Activated naive CD4-positive, alpha-beta T cell treated with anti-CD3 and anti-CD28 coated beads, Interleukin-2, amount 50 U/mL, for 24 hours (primary cell): ENCODE measurements around the gene SLC25A22.
A peak's percentile ranks its signal among the peaks of the same experiment; 100 is the strongest.

Experiments
- H3K27ac Mint-ChIP-seq: one replicate; pipeline ENCODE4 v1.8.0; 2021; ENCODE audit warnings: mild to moderate bottlenecking, mixed read lengths
- H3K27me3 Mint-ChIP-seq: one replicate; pipeline ENCODE4 v1.8.0; 2021; ENCODE audit warnings: mixed read lengths
- H3K36me3 Mint-ChIP-seq: one replicate; pipeline ENCODE4 v1.8.0; 2021; ENCODE audit warnings: mixed read lengths
- H3K4me1 Mint-ChIP-seq: one replicate; pipeline ENCODE4 v1.8.0; 2021; ENCODE audit warnings: mixed read lengths
- H3K4me3 Mint-ChIP-seq: one replicate; pipeline ENCODE4 v1.8.0; 2021; ENCODE audit warnings: mild to moderate bottlenecking, mixed read lengths
- H3K9me3 Mint-ChIP-seq: one replicate; pipeline ENCODE4 v1.8.0; 2021; ENCODE audit warnings: mixed read lengths

SLC25A22 gene

DNA sequence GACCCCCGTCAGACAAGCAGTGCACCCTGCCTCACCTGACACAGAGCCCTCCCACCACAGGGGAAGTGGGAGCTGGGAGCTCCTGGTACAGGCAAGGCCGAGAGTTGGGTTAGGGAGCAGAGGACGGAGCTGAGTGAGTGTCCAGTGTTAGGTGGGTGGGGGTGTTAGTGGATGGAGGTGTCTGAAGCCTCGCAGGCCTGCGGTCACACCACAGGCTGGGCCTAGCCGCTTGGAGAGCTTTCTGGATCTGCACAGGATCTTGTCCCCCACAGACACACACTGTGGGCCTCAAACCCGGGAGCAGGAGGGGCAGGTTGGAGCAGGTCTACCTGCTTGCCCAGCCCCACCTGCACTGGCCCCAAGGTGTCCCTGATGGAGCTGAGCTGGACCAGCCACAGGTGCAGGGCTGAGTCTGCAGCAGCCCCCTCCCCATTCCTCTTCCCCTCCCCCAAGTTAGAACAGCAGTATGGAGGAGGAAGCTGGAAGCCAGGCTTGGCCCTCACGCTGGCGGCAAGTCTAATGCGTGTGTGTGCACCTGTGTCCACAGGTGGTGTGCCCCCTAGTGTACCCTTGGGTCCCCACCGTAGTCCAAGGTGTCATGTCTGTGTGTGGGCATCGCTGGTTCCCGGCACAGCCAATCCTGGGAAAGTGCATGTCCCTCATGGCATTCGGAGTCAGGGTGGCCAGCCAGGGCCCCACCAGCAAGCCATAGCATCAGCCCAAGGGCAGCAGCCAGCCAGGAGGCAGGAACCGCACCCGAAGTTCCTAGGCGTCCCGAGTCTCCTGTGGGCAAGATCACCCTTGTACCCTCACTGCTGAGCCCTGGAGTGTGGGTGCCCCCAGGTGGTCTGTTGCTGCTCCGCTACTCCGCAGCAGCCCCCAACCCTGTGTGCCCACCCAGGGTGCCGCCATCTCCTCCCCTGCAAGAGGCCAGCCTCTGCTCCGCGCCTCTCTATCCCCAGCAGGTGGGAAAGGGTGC, 18.8 kb downstream of the SLC25A22 start:
- H3K9me3 Mint-ChIP-seq: no peaks in the 10 kb centered on the region
- no peaks in the 10 kb centered on the region for H3K36me3 Mint-ChIP-seq
- peaks cover 31% of the 10 kb centered on the region for H3K4me1 Mint-ChIP-seq
- H3K4me3 Mint-ChIP-seq: peak overlapping the region; percentile 36
- no peak overlapping the region for H3K27ac Mint-ChIP-seq
- H3K27me3 Mint-ChIP-seq: no peaks in the 10 kb centered on the region

DNA sequence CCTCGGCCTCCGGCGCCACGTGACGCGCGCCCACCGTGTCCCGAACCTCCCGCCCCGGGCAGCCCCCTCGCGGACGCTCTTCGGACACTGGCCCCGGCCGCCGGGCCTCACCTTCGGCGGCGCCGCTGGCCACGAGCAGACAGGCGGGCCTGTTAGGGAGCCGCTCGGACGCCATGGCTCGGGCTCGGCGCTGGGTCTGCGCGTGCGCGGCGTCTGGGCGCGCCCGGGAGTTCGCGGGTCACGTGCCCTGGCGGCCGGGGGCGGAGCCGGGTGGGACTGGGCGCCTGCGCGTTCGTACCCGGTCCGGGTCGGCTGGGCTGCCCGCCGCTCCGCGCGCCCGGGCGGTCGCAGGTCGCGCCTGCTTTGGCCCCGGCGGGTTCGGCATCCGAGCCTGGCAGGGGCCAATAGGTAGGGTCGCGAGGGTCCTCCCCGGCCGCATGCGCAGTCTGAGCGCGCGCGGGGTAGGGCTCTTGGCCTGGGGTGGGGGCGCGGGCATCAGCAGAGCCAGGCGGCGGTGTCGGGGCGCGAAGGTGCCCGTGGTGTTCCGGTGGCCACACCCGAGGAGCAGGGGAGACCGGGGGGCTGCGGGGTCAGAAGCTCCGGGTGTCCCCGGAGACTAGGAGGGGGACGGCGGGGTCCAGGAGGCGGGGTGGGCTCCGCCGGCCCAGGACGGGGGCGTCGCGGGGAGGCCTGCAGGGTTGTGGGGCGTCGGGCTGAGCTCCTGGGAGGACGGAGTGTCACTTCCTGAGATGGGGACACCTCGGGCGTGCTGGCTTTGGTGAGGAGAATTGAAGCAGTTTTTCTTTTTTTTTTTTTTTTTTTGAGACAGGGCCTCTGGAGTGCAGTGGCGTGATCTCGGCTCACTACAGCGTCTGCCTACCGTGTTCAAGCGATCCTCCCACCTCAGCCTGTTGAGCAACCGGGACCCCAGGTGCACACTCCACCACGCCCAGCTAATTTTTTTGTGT, 20.5 kb downstream of the SLC25A22 start, which contains the start of gene GATD1:
TSS of gene GATD1 (minus strand) at position 200 of the 968 bp plus-strand sequence. CDS start at position 175, 25 bp downstream.
- no peaks in the 10 kb centered on the region for H3K36me3 Mint-ChIP-seq
- no peaks in the 10 kb centered on the region for H3K9me3 Mint-ChIP-seq
- peaks cover 25% of the 10 kb centered on the region for H3K4me1 Mint-ChIP-seq
- peak within 1 kb of the TSS; percentile 86 for H3K4me3 Mint-ChIP-seq
- H3K27me3 Mint-ChIP-seq: no peaks in the 10 kb centered on the region
- peak within 1 kb of the TSS; percentile 62 for H3K27ac Mint-ChIP-seq

DNA sequence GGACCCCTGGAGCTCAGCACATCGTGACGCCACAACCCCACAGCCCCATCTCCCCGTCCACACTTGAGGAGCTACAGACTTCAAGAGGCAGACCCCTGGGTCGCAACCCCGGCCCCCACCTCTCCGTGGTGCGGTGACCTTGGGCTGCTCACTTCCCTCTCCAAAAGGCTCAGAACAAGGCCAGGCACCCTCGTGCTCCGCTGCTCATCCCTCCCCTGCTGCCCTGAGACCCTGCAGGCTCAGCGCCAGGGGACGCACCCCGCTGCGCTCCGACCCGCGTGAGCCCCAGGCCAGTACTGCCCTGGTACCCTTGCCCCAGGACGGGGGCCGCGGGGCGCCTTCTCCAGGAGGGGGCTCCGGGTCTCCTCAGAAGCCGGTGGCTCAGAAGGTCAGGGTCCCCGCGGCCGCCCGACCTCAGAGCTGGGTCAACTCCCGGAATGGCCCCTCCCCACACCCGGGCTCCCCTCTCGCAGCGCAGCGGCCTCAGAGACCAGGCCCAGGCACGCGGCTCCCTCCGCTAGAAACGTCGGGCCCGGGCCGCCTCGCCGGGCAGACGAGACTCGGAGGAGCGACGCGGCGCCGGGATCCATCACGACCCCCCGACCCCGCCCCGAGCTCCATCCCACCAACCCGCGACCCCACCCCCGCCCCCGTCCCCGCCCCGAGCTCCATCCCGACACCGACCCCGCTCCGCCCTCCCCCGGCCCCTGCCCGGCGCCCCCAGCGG, 21.4 kb downstream of the SLC25A22 start:
- H3K4me3 Mint-ChIP-seq: peak overlapping the region; percentile 86
- no peaks in the 10 kb centered on the region for H3K9me3 Mint-ChIP-seq
- H3K36me3 Mint-ChIP-seq: no peaks in the 10 kb centered on the region
- peaks cover 25% of the 10 kb centered on the region for H3K4me1 Mint-ChIP-seq
- H3K27ac Mint-ChIP-seq: peak overlapping the region; percentile 62
- no peaks in the 10 kb centered on the region for H3K27me3 Mint-ChIP-seq

DNA sequence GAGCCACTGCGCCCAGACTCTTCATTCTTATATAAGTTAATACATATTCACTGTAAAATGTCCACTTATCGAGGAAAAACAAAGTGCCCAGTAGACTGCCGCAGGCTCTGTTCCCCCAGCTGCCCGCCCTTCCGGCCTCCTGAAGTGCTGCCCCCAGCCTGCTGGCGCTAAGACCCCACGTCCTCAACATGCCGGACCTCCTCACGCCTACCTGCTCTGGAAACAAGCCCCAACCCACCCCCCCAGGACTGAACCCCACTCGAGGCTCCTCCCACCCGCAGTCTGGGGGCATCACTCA, 21.9 kb downstream of the SLC25A22 start:
- Mint-ChIP-seq H3K27me3 (no peaks in the 10 kb centered on the region), H3K4me3 (peak overlapping the region; percentile 86), H3K4me1 (peaks cover 25% of the 10 kb centered on the region), H3K27ac (peak overlapping the region; percentile 62), H3K9me3 (no peaks in the 10 kb centered on the region), H3K36me3 (no peaks in the 10 kb centered on the region)

DNA sequence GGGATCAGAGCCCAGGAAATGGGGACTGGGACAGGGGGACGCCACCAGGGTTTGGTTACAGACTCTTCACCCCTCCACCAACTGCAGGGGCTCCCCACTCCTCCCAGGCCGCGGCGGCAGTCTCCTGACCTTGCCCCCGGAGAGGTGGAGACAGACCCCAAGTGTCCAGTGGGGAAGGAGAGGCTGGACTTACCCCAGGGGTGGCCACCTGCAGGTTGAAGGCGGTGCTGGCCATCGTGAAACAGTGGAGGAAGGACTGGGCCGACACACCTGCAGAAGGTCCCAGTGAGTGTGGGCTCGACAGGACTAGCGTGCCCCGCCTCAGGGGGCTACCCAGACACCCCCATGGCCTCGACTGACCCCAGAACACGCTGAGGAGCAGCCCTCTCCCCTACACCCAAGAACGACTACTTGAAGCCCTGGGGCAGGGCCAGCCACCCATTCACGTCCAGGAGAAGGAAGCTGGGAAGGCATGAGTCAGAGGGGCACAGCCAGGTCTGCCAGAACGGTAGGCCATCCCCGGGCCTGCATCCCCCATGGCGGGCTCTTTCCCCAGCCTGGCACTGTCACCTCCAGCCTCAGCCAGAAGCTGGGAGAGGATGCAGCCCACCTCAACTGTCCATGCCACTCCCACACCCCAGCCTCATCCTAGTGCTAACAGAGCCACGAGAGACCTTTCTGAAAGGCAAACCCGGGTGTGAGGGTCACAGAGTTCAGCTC, 23.0 kb downstream of the SLC25A22 start:
- H3K4me1 Mint-ChIP-seq: peaks cover 20% of the 10 kb centered on the region
- H3K4me3 Mint-ChIP-seq: peak overlapping the region; percentile 81
- no peaks in the 10 kb centered on the region for H3K9me3 Mint-ChIP-seq
- H3K27ac Mint-ChIP-seq: peak overlapping the region; percentile 59
- no peaks in the 10 kb centered on the region for H3K27me3 Mint-ChIP-seq
- H3K36me3 Mint-ChIP-seq: no peaks in the 10 kb centered on the region

DNA sequence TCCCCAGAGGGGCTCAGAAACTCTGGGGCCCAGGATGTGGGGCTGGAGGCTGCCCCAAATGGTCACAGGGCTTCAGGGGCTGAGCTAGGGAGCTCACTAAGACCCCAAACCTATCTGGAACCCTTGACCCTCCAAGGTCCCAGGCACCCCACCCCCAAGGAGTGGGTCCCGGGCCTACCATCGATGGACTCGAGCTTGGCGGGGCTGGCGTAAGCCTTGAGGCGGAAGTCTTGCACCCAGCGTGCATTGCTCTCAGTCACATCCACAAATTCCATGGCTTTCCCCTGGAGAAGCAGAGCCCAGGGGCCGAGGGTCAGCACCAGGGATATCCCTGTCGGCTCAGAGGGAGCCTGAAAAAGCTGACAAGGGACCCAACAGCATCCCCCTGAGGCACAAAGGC, 24.3 kb downstream of the SLC25A22 start:
- H3K4me3 Mint-ChIP-seq: no peak overlapping the region
- H3K9me3 Mint-ChIP-seq: no peaks in the 10 kb centered on the region
- no peaks in the 10 kb centered on the region for H3K27me3 Mint-ChIP-seq
- peaks cover 17% of the 10 kb centered on the region for H3K4me1 Mint-ChIP-seq
- H3K36me3 Mint-ChIP-seq: no peaks in the 10 kb centered on the region
- no peak overlapping the region for H3K27ac Mint-ChIP-seq

DNA sequence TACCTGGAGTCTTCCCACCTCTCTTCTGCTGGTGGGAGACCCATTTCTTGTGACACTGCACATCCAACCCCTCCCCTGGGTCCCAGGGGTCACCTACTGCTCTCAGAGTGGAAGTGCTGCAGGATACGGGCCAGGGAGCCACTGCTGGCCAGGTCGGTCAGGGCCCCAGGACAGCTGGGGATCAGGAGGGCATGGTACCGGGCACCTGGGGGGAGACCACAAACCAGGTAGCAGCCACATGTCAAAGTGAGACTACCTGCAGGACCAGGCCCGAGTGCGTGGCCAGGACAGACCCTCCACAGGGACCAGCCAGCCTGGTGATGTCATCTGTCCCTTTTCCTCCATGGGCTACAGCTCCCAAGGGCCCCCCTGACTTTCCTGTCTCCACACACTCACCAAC, 24.7 kb downstream of the SLC25A22 start:
- Mint-ChIP-seq H3K27ac (no peak overlapping the region), H3K27me3 (no peaks in the 10 kb centered on the region), H3K9me3 (no peaks in the 10 kb centered on the region), H3K36me3 (no peaks in the 10 kb centered on the region), H3K4me1 (peaks cover 17% of the 10 kb centered on the region), H3K4me3 (no peak overlapping the region)

DNA sequence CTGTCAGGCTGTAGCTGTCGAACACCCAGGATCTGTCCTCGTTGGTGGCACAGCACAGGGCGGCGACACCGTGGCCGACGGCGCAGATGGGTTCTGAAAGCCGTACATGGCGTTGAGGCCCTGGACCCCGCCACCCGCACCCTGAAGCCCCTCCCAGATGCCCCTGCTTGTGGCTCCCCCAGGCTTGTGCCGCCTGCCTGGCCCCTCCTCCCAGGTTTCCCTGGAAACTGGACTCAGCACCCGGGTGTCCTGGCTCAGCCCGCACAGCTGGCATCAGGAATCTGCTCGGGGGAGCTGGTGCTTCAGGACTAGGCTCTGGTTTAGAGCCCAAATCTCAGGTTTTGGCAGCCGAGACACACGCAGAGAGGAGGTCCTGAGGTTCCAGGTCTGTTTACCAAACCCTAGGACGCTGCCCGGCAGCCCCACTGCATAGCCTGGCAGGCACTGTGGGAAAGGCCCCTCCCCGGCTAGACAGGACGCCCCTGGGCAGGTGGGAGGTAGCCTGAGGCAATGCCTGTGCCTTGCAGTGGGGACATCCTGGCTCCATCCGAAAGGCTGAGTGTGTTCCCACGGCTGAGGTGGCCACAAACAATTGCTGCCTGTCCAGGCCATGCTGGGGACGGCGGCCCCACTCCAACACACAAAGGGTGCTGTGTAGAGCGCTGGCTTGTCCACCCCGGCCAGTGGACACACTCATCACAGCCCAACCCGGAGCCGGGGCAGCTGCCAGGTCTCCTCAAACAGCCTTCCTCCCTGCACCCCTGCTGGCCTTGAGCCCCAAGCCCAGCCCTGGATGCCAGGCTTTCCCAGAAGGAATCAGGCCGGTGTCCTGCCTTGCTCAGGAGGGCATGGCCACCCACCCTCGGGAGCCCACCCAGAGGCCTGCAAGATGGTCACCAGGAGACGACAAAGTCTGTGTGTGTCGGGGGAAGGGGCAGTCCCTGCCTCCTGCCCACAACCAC, 25.4 kb downstream of the SLC25A22 start:
- Mint-ChIP-seq H3K9me3 (no peaks in the 10 kb centered on the region), H3K27me3 (no peaks in the 10 kb centered on the region), H3K4me1 (peaks cover 17% of the 10 kb centered on the region), H3K27ac (no peak overlapping the region), H3K4me3 (no peak overlapping the region), H3K36me3 (no peaks in the 10 kb centered on the region)

DNA sequence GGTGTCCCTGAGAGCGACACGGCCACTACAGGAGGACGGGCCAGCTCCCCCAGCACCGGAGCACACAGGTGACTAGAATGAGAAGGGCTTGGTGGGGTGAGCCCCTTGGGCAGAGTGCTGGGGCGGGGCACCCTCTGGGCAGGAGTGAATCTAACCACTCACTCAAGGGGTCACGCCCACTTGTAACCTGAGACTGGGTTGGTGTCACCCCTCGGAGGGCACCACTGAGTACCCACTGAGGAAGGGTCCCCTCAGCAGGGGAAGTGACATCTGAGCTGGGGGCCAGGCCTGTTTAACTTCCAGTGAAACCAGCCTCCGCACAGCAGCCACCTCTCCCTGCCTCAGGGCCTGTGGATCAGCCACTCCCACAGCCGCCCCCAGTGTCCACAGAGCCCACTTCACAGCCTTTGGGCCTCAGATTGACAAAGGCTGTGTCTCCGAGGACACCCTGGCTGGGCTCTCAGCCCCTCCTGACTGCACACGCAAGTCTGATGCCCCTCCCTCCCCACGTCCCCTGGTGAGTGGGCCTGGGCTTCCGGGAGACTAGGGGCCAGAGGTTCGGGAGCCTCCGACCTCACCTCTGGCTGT, 26.4 kb downstream of the SLC25A22 start:
- no peaks in the 10 kb centered on the region for H3K27me3 Mint-ChIP-seq
- no peak overlapping the region for H3K4me3 Mint-ChIP-seq
- no peaks in the 10 kb centered on the region for H3K9me3 Mint-ChIP-seq
- H3K27ac Mint-ChIP-seq: no peak overlapping the region
- H3K4me1 Mint-ChIP-seq: peaks cover 17% of the 10 kb centered on the region
- no peaks in the 10 kb centered on the region for H3K36me3 Mint-ChIP-seq

DNA sequence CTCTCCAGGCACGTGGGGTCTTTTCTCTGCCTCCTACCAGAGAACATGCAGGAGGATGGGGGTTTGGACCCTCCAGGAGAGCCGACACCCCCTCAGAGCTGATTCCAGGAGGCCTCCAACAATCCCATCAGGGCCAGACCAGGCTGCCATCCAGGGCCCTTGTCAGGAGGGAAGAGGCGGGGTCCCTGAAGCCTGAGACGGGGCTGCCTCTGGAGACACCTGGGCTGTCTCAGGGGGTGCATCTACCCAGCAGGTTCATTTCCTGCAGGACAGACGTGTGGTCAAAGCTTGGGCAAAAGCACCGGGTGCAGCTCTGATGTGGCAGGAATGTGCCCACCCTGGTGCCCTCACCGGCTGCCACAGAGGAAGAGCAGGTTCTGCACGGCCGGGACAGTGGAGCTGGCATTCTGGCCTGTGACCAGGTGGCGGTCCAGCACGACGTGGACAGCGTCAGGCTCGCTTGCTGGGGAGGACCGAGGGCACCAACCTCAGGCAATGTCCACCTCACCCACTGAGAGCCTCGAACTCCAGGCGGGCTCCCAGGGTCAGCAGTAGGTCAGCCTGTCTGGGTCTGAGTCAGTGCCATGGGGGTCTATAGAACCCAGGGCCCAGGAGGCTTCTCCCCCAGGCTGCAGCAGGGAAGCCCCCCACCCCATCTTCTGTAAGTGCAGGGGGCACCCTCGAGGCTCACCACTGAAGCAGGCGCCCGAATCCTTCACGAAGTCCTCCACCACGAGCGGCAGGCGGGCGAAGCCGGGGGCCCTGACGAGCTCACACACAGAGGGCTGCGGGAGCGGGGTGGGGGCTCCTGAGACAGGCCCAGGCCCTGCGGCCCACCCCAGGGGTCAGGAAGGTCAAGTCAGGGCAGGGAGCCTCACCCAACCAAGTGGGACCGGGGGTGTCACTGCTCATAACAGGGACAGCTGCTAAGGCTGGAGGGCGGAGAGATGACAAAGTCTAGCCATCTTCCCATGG, 27.2 kb downstream of the SLC25A22 start:
- Mint-ChIP-seq H3K4me3 (no peak overlapping the region), H3K9me3 (no peaks in the 10 kb centered on the region), H3K27me3 (no peaks in the 10 kb centered on the region), H3K36me3 (no peaks in the 10 kb centered on the region), H3K27ac (no peak overlapping the region), H3K4me1 (peaks cover 11% of the 10 kb centered on the region)

DNA sequence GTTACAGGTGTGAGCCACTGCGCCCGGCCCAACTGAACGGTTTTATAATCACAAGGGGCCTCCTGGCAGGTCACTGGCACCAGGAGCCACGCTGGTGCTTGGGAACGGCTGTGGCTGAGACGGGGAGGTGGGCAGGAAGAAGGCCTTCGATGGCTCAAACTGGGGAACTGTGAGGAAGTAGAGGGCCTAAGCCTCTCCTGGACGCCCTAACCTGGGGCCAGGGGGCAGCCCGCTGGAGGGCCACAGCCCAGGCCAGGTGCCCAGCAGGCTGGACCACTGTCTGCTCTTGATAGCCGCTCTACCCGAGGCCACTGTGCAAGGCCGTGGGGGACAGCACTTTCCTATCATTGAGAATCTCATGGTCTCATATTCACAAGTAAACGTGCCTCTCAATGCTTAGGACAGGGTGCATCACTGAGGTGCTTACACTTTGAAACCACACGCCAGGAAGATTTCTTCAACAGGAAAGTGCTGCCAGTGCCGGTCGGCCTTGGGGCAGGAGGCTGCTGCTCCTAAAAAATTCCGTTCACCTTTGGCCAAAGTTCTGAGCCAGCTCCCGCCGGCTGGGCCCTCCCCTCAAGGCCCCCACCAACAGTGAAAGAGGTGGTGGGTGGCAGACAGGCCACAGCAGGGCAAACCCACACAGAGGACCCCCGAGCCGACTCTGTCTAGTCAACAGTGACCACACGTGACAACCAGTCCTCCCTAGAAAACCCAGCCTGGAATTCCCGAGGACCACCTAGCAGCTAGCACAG, 28.0 kb downstream of the SLC25A22 start:
- Mint-ChIP-seq H3K27ac (no peak overlapping the region), H3K4me1 (peaks cover 4% of the 10 kb centered on the region), H3K4me3 (no peak overlapping the region), H3K9me3 (no peaks in the 10 kb centered on the region), H3K36me3 (no peaks in the 10 kb centered on the region), H3K27me3 (no peaks in the 10 kb centered on the region)

DNA sequence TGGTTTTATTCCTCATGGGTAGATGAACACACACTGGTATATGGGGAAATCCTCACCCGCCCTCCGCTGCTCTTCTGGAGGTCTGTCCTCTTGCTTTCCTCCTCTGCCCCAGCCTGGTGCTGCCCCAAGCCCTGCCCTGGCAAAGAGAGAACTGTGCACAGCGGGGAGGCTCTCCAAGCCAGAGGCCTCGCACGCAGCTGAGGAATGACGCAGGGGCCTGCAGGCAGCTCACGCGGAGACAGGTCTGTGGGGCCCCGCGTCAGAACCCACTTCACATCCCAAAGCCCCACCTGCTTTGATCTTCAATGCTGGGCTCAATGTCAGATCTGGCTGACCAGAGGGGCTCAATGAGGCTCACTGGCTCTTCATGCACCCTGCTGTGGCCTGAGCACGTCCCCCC, 30.8 kb downstream of the SLC25A22 start:
- peak overlapping the region; percentile 35 for H3K27ac Mint-ChIP-seq
- no peaks in the 10 kb centered on the region for H3K27me3 Mint-ChIP-seq
- no peaks in the 10 kb centered on the region for H3K9me3 Mint-ChIP-seq
- H3K4me1 Mint-ChIP-seq: no peaks in the 10 kb centered on the region
- peaks cover 2% of the 10 kb centered on the region for H3K36me3 Mint-ChIP-seq
- H3K4me3 Mint-ChIP-seq: no peak overlapping the region
